Measurements from ENCODE around the gene GMDS.

Gene GMDS

DNA sequence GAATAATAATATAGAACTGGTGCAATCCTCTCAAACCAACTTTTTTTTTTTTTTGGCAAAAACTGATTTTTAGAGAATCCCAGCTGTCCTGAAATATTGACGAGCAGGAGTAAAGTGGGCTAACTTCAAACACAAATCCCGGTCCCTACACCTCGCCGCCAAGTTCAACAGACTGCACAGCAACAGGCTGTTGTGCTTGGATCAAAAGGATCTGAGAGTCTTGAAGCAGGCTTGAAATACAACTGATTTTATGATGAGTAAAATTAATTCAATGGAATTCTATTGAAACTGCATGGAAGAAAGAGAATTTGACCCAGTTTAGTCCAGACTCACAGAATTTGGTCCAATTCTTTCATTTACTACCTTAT is 463.6 kb downstream of the GMDS start:
- no peak for DNase-seq (ENCODE audit: low read depth in 4 of 4, low spot score in 1 of 4)

- no peak for DNase-seq (ENCODE audit: low read depth in 4 of 4, low spot score in 1 of 4)
These were observed 464.1 kb downstream of the GMDS start for GRCh38 chr6:1781152-1781816.

DNA sequence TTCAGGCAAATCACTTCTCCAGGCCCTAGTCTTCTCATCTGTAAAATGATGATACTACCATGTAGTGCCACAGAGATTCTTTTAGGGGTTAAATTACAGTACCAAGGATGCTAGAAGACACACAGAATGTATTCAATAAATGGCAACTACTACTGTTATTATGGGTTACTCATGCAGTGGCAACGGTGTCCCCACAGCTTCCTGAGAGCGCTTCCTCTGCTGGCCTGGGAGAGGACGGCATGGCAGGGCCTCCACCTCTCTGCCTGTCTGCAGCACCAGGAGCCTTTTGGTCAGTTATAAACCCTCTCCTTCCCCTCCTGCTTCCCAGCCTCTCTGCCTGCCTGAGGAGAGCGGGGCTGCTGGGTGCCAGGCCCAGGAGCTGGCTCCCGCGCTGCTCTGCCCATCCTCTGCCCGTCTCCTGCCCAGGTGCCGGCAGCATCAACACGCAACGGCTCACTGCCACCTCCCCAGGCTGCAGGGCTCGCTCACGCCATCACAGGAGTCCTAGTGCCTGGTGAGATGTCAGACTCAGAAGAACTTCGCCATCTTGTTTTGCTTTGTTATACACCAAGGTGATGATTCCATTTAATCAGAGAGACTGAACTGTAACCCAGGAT is 465.0 kb downstream of the GMDS start:
- no peak for DNase-seq (ENCODE audit: low read depth in 4 of 4, low spot score in 1 of 4)

GRCh38 chr6:1778686-1779235 is 466.6 kb downstream of the GMDS start:
- DNase-seq (ENCODE audit: low read depth in 4 of 4, low spot score in 1 of 4): no peak

DNA sequence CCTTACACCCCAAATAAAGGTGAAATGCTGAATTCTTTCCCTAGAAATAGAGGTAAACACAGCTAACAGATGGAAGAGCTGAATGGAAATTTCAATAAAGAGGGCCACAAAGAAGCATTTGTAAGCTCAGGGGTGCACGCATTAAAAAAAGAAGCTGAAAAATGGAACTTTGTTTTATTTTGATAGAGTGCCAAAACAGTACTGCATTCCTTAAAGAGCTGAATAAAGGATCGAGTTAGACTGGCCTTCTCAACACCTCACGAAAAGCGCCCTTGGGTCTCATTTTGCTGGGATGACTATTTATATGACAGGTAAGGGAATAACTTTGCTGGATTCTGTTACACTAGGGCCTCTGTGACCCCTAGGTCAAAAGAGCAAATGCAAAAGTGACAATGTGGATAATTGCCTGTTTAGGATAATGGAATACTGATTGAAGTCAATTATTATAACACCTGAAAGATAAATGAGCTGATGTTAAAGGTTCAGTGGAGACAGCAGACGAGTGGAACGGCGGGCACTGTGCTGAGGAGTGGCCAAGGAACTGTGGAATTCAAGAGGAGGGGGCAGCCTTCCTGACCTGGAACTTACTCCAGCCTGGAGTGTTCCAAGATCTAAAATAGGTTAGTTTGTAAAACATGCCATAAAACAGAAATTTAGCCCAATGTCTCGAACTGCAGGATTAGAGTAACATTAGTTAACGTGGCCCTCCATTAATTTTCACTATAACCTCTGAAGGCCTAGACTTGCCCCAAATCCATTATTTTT is 467.3 kb downstream of the GMDS start:
- no peak for DNase-seq (ENCODE audit: low read depth in 4 of 4, low spot score in 1 of 4)

- no peak for DNase-seq (ENCODE audit: low read depth in 4 of 4, low spot score in 1 of 4)
These were observed 470.0 kb downstream of the GMDS start for GRCh38 chr6:1775441-1775840.

GRCh38 chr6:1774226-1774915 is 471.0 kb downstream of the GMDS start:
- no peak for DNase-seq (ENCODE audit: low read depth in 4 of 4, low spot score in 1 of 4)

DNA sequence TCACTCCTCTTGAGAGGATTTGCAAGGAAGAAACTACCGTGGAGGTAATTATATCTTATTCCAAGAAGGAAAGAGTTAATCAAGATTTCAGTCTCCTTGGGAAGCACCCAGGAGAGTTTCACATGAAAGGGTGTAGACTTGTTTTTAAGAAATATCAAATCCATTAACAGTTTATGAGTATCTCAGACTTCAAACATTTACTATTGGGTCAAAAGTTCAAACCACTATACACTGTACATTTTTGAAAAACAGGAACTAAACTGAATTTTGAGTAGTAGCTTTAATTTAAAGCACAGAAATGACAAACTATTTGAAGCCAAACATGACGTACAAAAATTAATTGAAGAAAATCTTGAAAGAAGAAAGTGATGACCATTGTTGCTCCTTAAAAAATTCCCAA is 471.7 kb downstream of the GMDS start:
- DNase-seq (ENCODE audit: low read depth in 4 of 4, low spot score in 1 of 4): no peak

DNA sequence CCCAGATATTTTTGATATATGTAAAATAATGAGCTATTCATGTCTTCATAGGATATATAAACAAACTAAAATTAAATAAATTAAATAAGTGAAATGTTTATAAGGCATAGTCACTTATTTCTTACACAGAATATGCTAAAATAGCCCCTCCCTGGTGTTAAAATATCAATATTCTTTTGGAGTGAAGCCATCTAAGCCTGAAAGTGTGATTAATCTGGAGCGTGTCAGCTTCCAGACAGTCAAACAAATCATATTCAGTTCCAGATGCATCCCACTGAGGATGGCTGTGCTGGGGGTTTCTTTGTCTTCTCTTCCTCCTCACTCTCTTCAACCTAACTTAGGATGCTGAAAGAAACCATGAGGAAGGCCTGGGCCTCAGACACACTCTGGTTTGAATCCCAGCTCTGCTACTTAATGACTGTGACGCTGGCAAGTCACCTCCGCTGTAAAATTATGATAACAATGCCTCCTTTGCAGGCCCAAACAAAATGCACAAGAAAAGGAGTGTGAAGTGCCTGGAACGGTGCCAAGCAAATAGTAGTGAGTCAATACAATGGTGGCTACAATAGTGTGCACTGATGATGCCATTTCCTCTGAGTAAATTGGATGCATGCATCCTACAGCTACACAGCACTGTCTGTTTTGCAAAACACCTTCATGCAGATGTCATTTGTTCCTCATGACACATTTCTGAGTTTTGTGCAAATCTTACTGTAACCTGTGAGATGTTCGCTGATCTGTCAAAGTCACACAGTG is 474.3 kb downstream of the GMDS start:
- DNase-seq (ENCODE audit: low read depth in 4 of 4, low spot score in 1 of 4): peak; percentile 8 to 17 (median 13)

DNA sequence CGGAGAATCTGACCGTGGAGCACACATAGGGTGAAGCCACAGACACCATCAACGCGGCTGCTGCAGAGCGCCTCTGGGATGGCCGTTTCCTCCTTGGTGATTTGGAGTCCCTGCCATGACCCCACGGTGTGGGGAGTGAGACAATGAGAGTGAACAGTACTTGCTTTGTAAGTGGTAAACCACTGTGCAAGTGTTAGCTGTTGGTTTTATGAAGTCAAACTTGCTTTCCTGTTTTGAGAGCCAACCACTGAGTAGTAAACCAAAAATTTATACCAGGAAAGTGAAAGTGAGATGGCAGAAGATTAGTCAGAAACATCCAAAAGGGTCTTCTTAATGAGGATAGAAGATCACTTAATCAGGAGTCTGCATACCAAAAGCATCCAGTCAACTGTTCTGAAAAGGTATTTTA is 475.0 kb downstream of the GMDS start:
- peak in 1 of 4 experiments; percentile 10 for DNase-seq (ENCODE audit: low read depth in 4 of 4, low spot score in 1 of 4)

- DNase-seq (ENCODE audit: low read depth in 4 of 4, low spot score in 1 of 4): no peak
These were observed 477.7 kb downstream of the GMDS start for GRCh38 chr6:1767481-1768246.

GRCh38 chr6:1766654-1767053 is 478.8 kb downstream of the GMDS start:
- no peak for DNase-seq (ENCODE audit: low read depth in 4 of 4, low spot score in 1 of 4)

- no peak for DNase-seq (ENCODE audit: low read depth in 4 of 4, low spot score in 1 of 4)
These were observed 480.1 kb downstream of the GMDS start for GRCh38 chr6:1765160-1765903.

DNA sequence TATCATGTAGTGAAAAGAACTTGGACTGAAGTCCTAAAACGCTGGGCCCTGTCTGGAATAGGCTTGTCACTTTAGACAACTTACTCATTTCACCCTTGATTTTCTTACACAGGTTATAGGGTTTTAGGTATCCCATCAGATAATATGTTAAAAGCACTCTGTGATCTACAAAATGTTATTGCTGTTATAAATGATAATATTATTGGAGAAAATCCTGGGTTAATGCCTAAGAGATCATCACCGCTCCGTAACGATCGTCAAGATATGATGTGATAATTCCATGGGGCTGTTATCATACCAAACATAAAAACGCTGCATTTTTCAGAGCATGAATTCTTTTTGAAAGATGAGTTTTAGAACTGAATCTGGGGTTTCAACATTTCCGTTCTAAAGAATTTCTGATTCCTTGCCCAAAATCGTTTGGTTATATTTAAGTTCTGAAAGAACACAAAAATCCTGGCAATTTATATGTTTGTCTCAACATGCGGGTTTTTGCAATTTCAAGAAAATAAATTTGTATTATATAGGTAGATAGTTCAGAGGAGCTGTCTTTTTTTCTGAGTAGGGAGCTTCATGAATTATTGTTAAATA is 480.9 kb downstream of the GMDS start:
- no peak for DNase-seq (ENCODE audit: low read depth in 4 of 4, low spot score in 1 of 4)

DNA sequence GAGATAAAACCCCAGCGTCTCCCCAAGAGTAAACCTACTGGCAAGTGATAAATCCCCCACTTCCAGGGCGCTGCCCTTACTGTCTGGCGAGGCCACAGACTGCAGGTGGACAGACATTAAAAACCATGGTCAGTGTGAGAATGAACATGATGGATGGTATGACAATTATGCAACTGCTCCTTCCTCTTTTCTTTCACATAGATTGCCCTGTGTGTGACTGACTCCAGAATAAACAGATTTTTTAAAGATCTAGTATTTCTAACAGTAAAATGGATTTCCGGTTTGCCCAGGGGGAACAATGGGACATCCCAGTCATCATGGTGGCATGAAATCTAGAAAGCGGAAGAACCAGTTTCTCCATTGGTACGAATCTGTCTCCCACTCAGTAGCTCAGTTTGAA is 482.0 kb downstream of the GMDS start:
- DNase-seq (ENCODE audit: low read depth in 4 of 4, low spot score in 1 of 4): no peak

DNA sequence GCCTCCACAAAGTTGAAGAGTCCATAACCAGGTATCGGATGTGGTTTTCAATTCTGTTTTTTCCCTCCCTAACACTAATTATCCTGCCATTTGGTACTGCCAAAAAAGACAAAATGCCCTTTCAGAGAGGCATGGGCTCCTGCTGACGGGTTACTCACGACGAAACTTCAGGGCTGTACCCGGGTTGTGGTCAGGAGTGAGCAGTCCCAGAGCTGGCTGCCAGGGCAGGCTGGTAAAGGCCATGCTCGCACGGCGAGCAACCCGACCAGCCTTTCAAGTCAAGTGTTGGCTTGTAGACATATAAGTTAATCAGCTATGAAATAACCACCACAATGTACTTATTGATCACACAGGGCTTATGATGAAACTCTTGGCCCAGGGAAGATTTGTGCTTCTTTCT is 483.2 kb downstream of the GMDS start:
- no peak for DNase-seq (ENCODE audit: low read depth in 4 of 4, low spot score in 1 of 4)

DNA sequence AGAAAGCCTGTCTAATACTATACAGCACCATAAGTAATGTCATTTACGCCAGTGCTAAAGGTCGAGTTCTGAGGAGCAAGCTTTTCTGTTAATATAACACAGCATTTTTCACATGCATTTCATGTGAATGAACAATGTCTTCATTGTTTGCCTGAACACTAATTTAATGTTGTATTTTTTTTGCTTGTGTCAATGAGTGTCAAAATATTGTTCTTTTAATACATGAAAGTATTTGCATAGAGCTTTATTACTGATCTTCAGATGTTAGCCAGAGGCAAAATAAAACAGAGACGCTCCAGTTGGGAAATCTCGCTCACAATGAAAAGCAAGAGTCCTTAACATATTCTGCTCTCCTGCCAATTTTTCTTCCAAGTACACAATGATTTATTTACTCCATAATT is 483.9 kb downstream of the GMDS start:
- DNase-seq (ENCODE audit: low read depth in 4 of 4, low spot score in 1 of 4): no peak

DNA sequence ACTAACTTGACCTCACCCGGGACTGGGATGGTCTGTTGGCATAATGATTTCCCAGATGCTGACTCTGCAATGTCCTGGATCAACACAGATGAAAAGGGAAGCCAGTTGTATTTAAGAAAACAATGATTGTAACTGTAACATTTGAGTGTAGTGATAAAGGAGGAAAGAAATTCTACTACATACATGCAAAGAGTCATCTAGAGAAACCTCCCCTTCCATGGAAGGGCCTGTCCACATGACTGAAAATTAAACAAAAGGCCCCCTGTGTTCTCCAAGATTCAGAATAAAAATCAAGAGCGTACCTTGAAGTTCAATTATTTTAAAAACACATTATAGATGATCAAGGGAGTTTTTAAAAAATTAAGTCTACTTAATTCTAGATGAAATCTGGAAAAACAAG is 484.5 kb downstream of the GMDS start:
- DNase-seq (ENCODE audit: low read depth in 4 of 4, low spot score in 1 of 4): no peak

DNA sequence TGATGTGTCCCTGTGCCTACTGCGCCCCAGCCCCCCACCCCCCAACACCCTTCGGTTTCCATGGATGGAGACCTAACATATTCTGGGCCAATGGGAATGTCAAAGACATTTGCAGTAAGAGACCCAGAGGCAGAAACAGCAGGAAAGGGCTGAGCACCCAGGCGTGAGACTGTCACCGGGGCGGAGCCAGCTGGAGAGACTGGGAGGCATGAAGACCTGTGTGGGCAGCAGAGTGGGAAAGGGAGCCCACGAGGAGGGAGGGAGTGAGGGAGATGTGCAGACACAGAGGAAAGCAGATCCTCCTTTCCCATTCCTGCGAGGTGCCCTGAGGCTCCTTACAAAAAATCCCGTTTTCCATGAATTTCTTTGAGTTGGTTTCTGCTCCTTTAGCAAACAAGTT is 485.5 kb downstream of the GMDS start:
- no peak for DNase-seq (ENCODE audit: low read depth in 4 of 4, low spot score in 1 of 4)
